ENCODE measurements around the gene DNAAF2.
"Not testable (repeated sequence)": the region's sequence is repeated elsewhere in the genome, so short reads cannot be mapped to it uniquely, and the experiment has no call there.

Gene DNAAF2

GRCh38 chr14:49636866-49637265 is 1.8 kb upstream of the DNAAF2 start:
- H3K4me1 Mint-ChIP-seq, result peaks cover 31% of the 10 kb centered on the region
- no peaks in the 10 kb centered on the region for H3K9me3 Mint-ChIP-seq
- peaks cover 13% of the 10 kb centered on the region for H3K36me3 Mint-ChIP-seq

GRCh38 chr14:49633640-49634546 is 1.2 kb downstream of the DNAAF2 start:
- Mint-ChIP-seq H3K27me3 (no peaks in the 10 kb centered on the region), H3K27ac (peak overlapping the region; percentile 98), H3K9me3 (no peaks in the 10 kb centered on the region), H3K36me3 (peaks cover 12% of the 10 kb centered on the region), H3K4me3 (peak overlapping the region; percentile 95), H3K4me1 (peaks cover 28% of the 10 kb centered on the region)
- ATAC-seq (ENCODE audit: low read depth), result peak; percentile 74
- DNase-seq (ENCODE audit: low spot score in 2 of 2), result peak; percentile 91 to 94

More at GRCh38 chr14:49636866-49637265, 1.8 kb upstream of the DNAAF2 start:
- peak overlapping the region; percentile 52 for H3K4me3 Mint-ChIP-seq
- no peaks in the 10 kb centered on the region for H3K27me3 Mint-ChIP-seq
- ATAC-seq (ENCODE audit: low read depth) (no peak), DNase-seq (ENCODE audit: low spot score in 2 of 2) (no peak)
- H3K27ac Mint-ChIP-seq, result peak overlapping the region; percentile 98

GRCh38 chr14:49623941-49624839 is 10.9 kb downstream of the DNAAF2 start:
- Mint-ChIP-seq H3K36me3 (peaks cover 4% of the 10 kb centered on the region), H3K4me3 (peak overlapping the region; percentile 51), H3K4me1 (peaks cover 10% of the 10 kb centered on the region), H3K27ac (peak overlapping the region; percentile 73), H3K9me3 (no peaks in the 10 kb centered on the region), H3K27me3 (no peaks in the 10 kb centered on the region)
- DNase-seq (ENCODE audit: low spot score in 2 of 2), result no peak
- no peak for ATAC-seq (ENCODE audit: low read depth)

- no peaks in the 10 kb centered on the region for H3K9me3 Mint-ChIP-seq
- peaks cover 15% of the 10 kb centered on the region for H3K4me1 Mint-ChIP-seq
- DNase-seq (ENCODE audit: low spot score in 2 of 2), result no peak
- no peak for ATAC-seq (ENCODE audit: low read depth)
- peak overlapping the region; percentile 73 for H3K27ac Mint-ChIP-seq
- H3K36me3 Mint-ChIP-seq, result peaks cover 8% of the 10 kb centered on the region
- H3K4me3 Mint-ChIP-seq, result peak overlapping the region; percentile 51
- no peaks in the 10 kb centered on the region for H3K27me3 Mint-ChIP-seq
These were observed 11.7 kb downstream of the DNAAF2 start for GRCh38 chr14:49623387-49623786.

GRCh38 chr14:49622022-49622607 is 12.9 kb downstream of the DNAAF2 start:
- DNase-seq (ENCODE audit: low spot score in 2 of 2) (no peak), ATAC-seq (ENCODE audit: low read depth) (no peak)
- peaks cover 22% of the 10 kb centered on the region for H3K4me1 Mint-ChIP-seq
- H3K9me3 Mint-ChIP-seq, result no peaks in the 10 kb centered on the region
- H3K36me3 Mint-ChIP-seq, result peaks cover 14% of the 10 kb centered on the region
- H3K4me3 Mint-ChIP-seq, result peak overlapping the region; percentile 91
- H3K27ac Mint-ChIP-seq, result peak overlapping the region; percentile 96
- no peaks in the 10 kb centered on the region for H3K27me3 Mint-ChIP-seq

GRCh38 chr14:49621114-49621881 is 13.7 kb downstream of the DNAAF2 start:
- ATAC-seq (ENCODE audit: low read depth) (peak; percentile 30), DNase-seq (ENCODE audit: low spot score in 2 of 2) (no peak)
- Mint-ChIP-seq H3K36me3 (peaks cover 12% of the 10 kb centered on the region), H3K27me3 (no peaks in the 10 kb centered on the region), H3K27ac (peak overlapping the region; percentile 96), H3K4me3 (peak overlapping the region; percentile 91), H3K4me1 (peaks cover 22% of the 10 kb centered on the region), H3K9me3 (no peaks in the 10 kb centered on the region)

- Mint-ChIP-seq H3K27ac (peak within 1 kb of the TSS; percentile 96), H3K36me3 (peaks cover 12% of the 10 kb centered on the region)
These were observed 14.6 kb downstream of the DNAAF2 start, which contains the start of the genes MGAT2 and RPL36AL for GRCh38 chr14:49620182-49621113. Gene MGAT2, plus strand, starts transcription at chr14:49620799. Its CDS starts 470 bp downstream, at chr14:49621269. Gene RPL36AL, minus strand, starts transcription at chr14:49620626. Its CDS starts 1,522 bp downstream, at chr14:49619104.

GRCh38 chr14:49619730-49620129 is 15.3 kb downstream of the DNAAF2 start:
- Mint-ChIP-seq H3K4me1 (peaks cover 22% of the 10 kb centered on the region), H3K9me3 (no peaks in the 10 kb centered on the region), H3K36me3 (peaks cover 12% of the 10 kb centered on the region), H3K27me3 (no peaks in the 10 kb centered on the region), H3K27ac (peak overlapping the region; percentile 96), H3K4me3 (peak overlapping the region; percentile 91)
- DNase-seq (ENCODE audit: low spot score in 2 of 2) (no peak), ATAC-seq (ENCODE audit: low read depth) (no peak)

More at GRCh38 chr14:49620182-49621113, 14.6 kb downstream of the DNAAF2 start, which contains the start of the genes MGAT2 and RPL36AL:
- DNase-seq (ENCODE audit: low spot score in 2 of 2) (peak; percentile 90 to 92), ATAC-seq (ENCODE audit: low read depth) (peak; percentile 84)
- Mint-ChIP-seq H3K4me3 (peak within 1 kb of the TSS; percentile 91), H3K4me1 (peaks cover 22% of the 10 kb centered on the region), H3K27me3 (no peaks in the 10 kb centered on the region), H3K9me3 (no peaks in the 10 kb centered on the region)

- not testable (repeated sequence) for H3K9me3 Mint-ChIP-seq; DNase-seq (ENCODE audit: low spot score in 2 of 2)
- peaks cover 22% of the 10 kb centered on the region for H3K4me1 Mint-ChIP-seq
These were observed 15.8 kb downstream of the DNAAF2 start for GRCh38 chr14:49619273-49619672.

GRCh38 chr14:49617852-49618519 is 17.1 kb downstream of the DNAAF2 start:
- peak overlapping the region; percentile 96 for H3K27ac Mint-ChIP-seq
- peaks cover 15% of the 10 kb centered on the region for H3K36me3 Mint-ChIP-seq
- no peak for ATAC-seq (ENCODE audit: low read depth)
- no peak overlapping the region for H3K4me3 Mint-ChIP-seq
- H3K9me3 Mint-ChIP-seq, result no peaks in the 10 kb centered on the region
- peaks cover 20% of the 10 kb centered on the region for H3K4me1 Mint-ChIP-seq
- DNase-seq (ENCODE audit: low spot score in 2 of 2), result no peak
- H3K27me3 Mint-ChIP-seq, result no peaks in the 10 kb centered on the region

More at GRCh38 chr14:49619273-49619672, 15.8 kb downstream of the DNAAF2 start:
- not testable (repeated sequence) for H3K27me3 Mint-ChIP-seq; ATAC-seq (ENCODE audit: low read depth)
- peak overlapping the region; percentile 91 for H3K4me3 Mint-ChIP-seq
- peak overlapping the region; percentile 96 for H3K27ac Mint-ChIP-seq
- H3K36me3 Mint-ChIP-seq, result peaks cover 14% of the 10 kb centered on the region

- no peak for ATAC-seq (ENCODE audit: low read depth)
- no peak overlapping the region for H3K4me3 Mint-ChIP-seq
- H3K27me3 Mint-ChIP-seq, result no peaks in the 10 kb centered on the region
- peaks cover 13% of the 10 kb centered on the region for H3K4me1 Mint-ChIP-seq
- no peak overlapping the region for H3K27ac Mint-ChIP-seq
- DNase-seq (ENCODE audit: low spot score in 2 of 2), result no peak
- H3K9me3 Mint-ChIP-seq, result no peaks in the 10 kb centered on the region
- peaks cover 14% of the 10 kb centered on the region for H3K36me3 Mint-ChIP-seq
These were observed 19.3 kb downstream of the DNAAF2 start for GRCh38 chr14:49615776-49616175.

- H3K4me3 Mint-ChIP-seq, result no peak overlapping the region
- H3K9me3 Mint-ChIP-seq, result no peaks in the 10 kb centered on the region
- DNase-seq (ENCODE audit: low spot score in 2 of 2) (no peak), ATAC-seq (ENCODE audit: low read depth) (no peak)
- no peak overlapping the region for H3K27ac Mint-ChIP-seq
- no peaks in the 10 kb centered on the region for H3K27me3 Mint-ChIP-seq
- H3K36me3 Mint-ChIP-seq, result peaks cover 13% of the 10 kb centered on the region
- H3K4me1 Mint-ChIP-seq, result peaks cover 11% of the 10 kb centered on the region
These were observed 20.8 kb downstream of the DNAAF2 start for GRCh38 chr14:49614196-49614595.
